Stimulated activated CD4-positive, alpha-beta T cell treated with anti-CD3 and anti-CD28 coated beads, TNF-alpha, amount 100 ng/mL, for 24 hours (primary cell): ENCODE results near the gene TTLL5.

ENCODE experiments used
- DNase-seq, 3 experiments: peaks; one replicate each; pipeline ENCODE4 v3.0.0-alpha.2; 2020; ENCODE audit warnings: low read depth in 3 of 3

TTLL5 gene

GRCh38 chr14:75866970-75867369 is 205.9 kb downstream of the TTLL5 start:
- DNase-seq, result no peak

- DNase-seq, result no peak
Observed at GRCh38 chr14:75871181-75871880, 210.3 kb downstream of the TTLL5 start.

- DNase-seq, result no peak
Observed at GRCh38 chr14:75875958-75876357, 214.9 kb downstream of the TTLL5 start.

- DNase-seq, result no peak
Observed at GRCh38 chr14:75876530-75876929, 215.5 kb downstream of the TTLL5 start.

GRCh38 chr14:75877292-75877691 is 216.2 kb downstream of the TTLL5 start:
- DNase-seq, result no peak

GRCh38 chr14:75877884-75878283 is 216.8 kb downstream of the TTLL5 start:
- no peak for DNase-seq

GRCh38 chr14:75879031-75879430 is 218.0 kb downstream of the TTLL5 start:
- DNase-seq, result no peak

GRCh38 chr14:75880512-75880911 is 219.5 kb downstream of the TTLL5 start:
- no peak for DNase-seq

GRCh38 chr14:75881994-75882393 is 220.9 kb downstream of the TTLL5 start:
- no peak for DNase-seq

- DNase-seq, result no peak
Observed at GRCh38 chr14:75884198-75884611, 223.2 kb downstream of the TTLL5 start.

GRCh38 chr14:75885829-75886228 is 224.8 kb downstream of the TTLL5 start:
- no peak for DNase-seq

GRCh38 chr14:75886636-75887348 is 225.7 kb downstream of the TTLL5 start:
- DNase-seq, result no peak

- no peak for DNase-seq
Observed at GRCh38 chr14:75888945-75889344, 227.9 kb downstream of the TTLL5 start.

GRCh38 chr14:75896341-75896740 is 235.3 kb downstream of the TTLL5 start:
- no peak for DNase-seq

- DNase-seq, result no peak
Observed at GRCh38 chr14:75904311-75904710, 243.3 kb downstream of the TTLL5 start.

- no peak for DNase-seq
Observed at GRCh38 chr14:75905147-75905904, 244.3 kb downstream of the TTLL5 start.

- DNase-seq, result no peak
Observed at GRCh38 chr14:75906228-75906627, 245.2 kb downstream of the TTLL5 start.

- DNase-seq, result peak; percentile 37 to 46 (median 38)
Observed at GRCh38 chr14:75906680-75907280, 245.7 kb downstream of the TTLL5 start.

GRCh38 chr14:75907756-75908359 is 246.8 kb downstream of the TTLL5 start:
- no peak for DNase-seq

- no peak for DNase-seq
Observed at GRCh38 chr14:75909630-75910029, 248.6 kb downstream of the TTLL5 start.

GRCh38 chr14:75910048-75910447 is 249.0 kb downstream of the TTLL5 start:
- no peak for DNase-seq

GRCh38 chr14:75911883-75912282 is 250.8 kb downstream of the TTLL5 start:
- DNase-seq, result no peak
